ENCODE data around the gene PAEP. TPM values are rescaled to one million over a fixed set of nuclear protein-coding genes. Genes with fewer than 3 reads are reported as not detected.
"Not testable (repeated sequence)": the region's sequence is repeated elsewhere in the genome, so short reads cannot be mapped to it uniquely, and the experiment has no call there.

PAEP gene
- total RNA-seq, 1 donor from 2014 or later = not detected

DNA sequence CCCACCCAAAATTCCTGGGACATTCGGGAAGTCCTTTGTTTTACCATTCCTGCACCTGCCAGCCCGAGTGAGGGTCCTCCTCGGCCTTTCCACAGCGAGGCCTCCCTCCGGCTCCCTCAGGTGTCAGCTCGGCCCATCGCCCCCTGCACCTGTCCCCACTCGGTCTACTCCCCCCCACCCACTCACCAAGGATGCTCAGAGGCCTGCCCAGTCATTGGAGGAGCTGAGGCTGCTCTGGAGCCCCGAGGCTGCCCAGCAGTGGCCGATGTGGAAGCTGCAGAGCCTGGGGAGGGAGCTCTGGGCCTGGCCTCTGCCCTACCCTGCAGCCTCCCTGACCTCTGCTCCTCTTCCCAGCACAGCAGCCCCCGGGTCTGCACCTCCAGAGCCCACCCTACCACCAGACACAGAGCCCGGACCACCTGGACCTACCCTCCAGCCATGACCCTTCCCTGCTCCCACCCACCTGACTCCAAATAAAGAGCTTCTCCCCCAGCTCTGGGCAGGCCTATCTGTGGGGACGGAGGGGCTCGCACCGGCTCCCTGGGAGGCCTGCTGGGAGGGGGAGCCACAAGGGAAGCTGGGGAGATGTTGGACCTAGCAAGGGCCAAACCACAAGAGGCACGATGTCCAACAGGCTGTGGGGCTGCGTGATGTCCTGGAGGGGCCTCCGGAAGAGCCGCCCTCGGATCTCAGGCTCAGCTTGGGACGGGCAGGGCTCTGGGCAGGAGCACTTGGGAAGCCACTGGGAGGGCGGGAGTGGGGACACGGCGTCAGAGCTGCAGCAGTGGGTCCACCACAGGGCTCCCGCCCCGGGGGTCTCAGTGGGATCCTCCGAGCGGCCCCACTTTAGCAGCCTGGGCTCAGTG, 11.8 kb upstream of the PAEP start:
- intact Hi-C loops (cut with micrococcal nuclease) = not testable (repeated sequence)

DNA sequence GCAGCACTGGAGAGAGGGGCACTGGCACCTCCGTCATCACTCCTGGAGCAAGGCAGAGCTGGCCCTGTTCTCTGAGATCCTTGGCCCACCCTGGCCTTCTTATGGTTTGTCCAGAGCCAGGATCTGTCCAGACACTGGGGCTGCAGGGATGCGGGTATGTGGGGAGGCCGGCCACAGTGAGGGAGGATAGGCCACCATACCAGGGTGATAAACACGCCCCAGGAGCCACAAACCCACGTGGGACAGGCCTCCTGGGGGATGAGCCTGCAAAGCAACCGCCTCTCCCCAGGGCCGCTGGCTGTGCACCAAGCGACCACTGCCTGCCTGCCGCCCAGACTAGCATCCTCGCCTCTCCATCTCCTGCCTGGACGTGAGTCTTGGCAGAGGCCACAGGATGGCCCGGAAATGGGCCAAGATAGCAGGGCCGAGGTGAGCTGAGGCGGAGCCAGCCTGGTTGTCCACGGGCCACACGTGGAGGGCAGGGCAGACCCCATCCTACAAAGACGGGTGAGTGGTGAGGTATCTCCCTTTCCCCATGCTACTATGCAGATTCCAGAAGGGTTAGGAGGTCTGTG, 11.1 kb upstream of the PAEP start:
- intact Hi-C loops (cut with micrococcal nuclease) = no loop called here

DNA sequence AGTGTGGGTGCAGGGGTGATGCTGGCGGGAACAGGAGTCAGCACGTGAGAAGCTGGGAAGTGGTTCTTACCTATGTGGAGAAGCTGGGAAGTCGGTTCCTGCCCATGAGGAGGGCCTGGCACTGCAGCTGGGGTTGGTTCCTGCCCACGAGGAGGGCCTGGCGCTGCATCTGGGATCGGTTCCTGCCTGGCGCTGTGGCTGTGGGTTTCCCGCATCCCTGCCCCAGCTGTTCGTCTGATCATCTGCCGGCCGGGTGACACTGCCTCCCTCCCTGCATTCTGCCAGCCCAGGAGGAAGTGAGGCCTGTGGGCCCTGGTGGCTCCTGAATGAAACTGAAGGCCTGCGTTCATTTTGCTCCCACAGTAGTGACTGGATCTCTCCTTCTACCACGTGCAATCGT, 10.5 kb upstream of the PAEP start:
- intact Hi-C loops (cut with micrococcal nuclease) = no loop called here

DNA sequence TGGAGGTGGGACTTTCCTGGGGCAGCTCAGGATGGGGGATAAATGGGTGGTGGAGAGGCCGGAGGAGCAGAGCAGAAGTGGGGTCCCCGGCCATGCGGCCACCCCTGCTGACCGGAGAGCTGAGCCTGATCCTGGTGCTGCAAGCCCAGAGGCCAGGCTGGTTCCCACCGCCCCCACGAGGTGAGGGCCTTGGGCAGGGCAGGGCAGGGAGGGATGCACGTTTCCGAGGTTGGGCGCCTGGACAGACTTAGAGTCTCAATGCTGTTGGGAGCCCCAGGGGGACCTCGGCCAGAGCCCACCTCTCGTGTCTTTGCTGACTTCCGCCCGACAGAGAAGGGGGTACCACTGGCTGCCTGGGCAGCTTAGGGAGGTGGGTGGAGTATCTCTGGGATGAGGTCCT, 10.1 kb upstream of the PAEP start:
- intact Hi-C loops (cut with micrococcal nuclease) = no loop called here

DNA sequence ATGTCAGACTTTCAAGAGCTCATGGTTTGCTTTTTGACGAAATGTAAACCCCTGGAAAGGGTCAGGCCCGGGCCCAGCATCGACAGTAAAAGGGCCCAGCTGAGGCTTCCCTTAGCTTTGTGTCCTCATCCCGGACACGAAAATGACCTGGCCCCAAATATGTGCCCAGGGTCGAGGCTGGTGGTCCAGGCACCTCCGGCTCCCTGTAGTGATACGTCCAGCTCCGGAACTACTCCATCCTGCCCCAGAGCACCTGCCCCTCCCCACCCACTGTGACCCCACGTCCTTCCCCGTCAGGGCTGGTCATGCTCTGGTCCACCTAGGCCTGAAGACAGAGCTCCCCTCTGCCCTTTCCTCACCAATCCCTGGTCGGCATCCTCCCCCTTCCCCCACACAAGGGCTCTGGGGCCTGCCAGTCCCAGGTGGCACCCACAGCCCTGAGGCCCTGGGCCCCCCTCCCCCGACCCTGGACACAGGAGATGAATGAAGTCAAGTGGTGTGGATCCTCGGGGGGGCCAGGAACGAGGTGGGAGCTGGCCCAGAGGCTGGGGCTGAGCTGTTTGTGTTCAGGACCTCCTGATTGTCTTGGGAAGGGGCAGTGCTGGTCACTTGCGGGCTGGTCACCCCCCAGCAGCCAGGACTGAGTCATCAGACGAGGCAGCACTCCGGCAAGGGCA, 9.4 kb upstream of the PAEP start:
- intact Hi-C loops (cut with micrococcal nuclease) = no loop called here

DNA sequence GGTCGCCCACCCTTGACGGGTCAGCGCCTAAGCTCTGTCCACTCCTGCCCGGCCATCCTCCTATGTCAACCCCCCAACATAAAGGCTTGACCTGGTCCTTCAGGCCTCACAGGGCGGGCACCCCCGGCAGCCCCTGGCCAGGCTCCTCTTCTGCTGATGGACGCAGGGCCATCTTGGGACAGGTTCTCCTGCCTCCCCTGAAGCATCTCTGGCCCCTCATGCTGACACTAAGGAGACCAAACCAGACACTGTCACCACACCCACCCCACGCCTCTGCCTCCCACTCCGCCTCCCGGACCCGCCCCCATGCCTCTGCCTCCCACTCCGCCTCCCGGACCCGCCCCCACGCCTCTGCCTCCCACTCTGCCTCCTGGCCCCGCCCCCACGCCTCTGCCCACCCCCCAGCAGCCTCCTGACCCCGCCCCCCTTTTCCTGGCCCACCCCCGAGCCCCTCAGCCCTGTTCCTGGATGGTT, 8.8 kb upstream of the PAEP start:
- intact Hi-C loops (cut with micrococcal nuclease) = no loop called here

DNA sequence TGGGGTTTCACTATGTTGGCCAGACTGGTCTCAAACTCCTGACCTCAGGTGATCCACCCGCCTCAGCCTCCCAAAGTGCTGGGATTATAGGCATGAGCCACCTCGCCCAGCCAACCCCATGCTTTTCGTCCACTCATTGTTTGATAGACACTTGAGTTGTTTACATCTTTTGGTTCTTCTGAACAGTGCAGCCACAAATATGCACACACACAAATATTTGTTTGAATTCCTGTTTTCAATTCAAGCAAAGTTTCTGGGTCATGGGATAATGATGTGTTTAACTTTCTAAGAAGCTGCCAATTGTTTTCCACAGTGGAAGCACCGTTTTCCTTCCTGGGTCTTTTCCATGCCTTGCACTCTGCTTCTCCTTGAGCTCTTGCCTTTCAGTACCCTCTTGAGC, 6.8 kb upstream of the PAEP start:
- intact Hi-C loops (cut with micrococcal nuclease) = no loop called here

DNA sequence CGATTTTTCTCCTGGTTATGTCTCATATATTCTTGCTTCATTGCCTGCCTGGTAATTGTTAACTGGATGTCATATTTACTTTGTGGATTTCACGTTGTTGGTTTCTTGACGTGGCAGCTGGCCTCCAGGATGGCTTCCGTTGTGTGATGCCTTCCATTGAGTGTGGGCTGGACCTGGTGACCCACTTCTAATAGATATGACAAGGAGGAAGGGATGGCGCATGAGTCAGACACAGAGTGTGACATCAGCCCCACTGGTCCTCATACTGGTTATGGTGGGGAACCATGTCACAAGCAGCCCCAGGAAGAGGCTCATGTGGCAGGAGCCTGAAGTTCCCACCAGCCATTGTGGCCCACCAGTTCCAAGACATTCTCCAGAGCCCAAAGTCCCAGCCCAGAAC, 6.4 kb upstream of the PAEP start:
- intact Hi-C loops (cut with micrococcal nuclease) = no loop called here

DNA sequence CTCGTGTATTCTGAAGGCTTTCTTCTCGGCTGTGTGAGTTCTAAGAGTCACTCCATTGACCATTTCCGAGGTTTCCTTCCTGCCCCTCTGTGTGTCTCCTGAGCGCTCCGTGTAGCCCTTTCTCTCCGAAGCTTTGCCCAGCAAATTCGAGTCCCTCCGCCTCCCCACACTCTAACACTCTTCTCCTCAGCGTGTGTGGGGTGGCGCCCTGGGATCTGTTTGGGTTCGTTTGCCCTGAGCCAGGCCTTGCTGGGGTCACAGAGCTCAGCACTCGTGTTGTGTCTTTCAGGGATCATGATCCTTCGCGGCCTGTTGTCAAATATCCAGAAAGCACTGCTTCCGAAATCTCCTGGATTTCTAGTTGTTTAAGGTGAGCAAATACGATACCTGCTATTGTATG, 5.6 kb upstream of the PAEP start:
- intact Hi-C loops (cut with micrococcal nuclease) = no loop called here

DNA sequence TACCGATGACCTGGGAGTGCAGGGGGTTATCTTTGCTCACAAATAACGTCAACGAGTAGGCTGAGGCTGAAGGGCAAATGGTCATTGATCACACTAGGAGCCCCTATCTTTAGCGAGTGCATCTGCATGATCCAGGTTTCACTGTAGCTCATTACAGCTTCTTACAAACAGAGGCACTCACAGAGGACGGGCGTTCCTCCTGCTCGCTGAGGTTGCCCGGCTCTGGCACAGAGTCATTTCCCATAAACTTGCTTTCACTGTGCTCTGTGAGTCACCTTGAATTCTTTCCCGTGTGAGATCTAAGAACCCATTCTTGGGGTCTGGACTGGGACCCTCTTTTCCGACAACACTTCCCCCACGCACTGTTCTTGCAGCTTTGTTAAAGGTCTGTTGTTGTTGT, 1.9 kb upstream of the PAEP start:
- intact Hi-C loops (cut with micrococcal nuclease) = no loop called here

DNA sequence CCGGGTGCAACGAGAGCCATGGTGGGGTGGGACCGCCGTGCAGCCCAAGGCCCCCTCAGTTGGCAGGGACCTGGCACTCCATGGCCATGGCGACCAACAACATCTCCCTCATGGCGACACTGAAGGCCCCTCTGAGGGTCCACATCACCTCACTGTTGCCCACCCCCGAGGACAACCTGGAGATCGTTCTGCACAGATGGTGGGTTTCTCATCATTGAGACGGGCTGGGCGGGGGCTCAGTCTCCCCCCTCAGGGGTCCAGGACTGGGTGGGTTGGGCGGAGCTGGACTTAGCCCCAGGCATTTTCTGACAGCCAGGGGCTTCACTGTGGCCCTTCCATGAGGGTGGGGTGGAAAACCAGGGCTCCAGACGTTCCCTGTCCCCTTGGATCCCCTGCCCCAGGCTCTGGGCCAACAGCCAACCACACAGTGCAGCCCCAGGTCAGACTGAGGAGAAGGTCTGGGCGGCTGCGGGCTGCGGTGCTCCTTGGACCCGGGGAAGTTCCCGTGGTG, 734 bp downstream of the PAEP start:
- intact Hi-C loops (cut with micrococcal nuclease) = no loop called here

DNA sequence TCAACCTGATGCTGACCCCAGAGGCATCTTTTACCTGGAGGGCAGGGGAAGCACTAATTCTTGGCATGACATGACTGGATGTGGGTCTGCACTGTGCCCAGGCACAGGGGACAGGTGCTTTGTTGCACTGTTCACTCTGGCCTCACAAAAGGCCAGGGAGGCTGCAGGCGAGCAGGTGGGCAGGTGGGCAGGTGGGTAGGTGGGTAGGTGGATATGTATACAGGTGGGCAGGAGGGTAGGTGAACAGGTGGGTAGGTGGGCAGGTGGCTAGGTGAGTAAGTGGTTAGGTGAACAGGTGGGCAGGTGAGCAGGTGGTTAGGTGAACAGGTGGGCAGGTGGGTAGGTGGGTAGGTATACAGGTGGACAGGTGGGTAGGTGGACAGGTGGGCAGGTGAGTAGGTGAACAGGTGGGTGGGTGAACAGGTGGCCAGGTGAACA, 1.5 kb downstream of the PAEP start:
- intact Hi-C loops (cut with micrococcal nuclease) = no loop called here

DNA sequence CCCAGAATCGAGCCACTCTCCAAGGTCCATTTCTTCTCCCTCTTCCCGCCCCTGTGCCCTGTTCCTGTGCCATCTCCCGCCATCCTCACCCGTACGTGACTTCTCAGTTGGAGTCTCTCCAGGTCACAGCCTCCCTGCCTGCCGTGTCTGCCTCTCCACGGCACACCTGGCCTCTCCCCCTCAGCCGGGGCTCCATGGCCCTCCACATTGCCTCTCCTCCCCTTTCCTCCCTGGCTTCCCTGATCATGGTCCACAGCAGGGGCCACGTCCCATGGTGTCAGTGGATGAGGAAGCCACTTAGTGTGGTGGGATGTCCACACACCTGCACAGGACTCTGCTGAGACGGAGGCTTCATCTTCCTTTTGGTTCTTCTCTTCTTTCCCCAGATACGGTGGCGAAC, 2.3 kb downstream of the PAEP start:
- intact Hi-C loops (cut with micrococcal nuclease) = no loop called here

DNA sequence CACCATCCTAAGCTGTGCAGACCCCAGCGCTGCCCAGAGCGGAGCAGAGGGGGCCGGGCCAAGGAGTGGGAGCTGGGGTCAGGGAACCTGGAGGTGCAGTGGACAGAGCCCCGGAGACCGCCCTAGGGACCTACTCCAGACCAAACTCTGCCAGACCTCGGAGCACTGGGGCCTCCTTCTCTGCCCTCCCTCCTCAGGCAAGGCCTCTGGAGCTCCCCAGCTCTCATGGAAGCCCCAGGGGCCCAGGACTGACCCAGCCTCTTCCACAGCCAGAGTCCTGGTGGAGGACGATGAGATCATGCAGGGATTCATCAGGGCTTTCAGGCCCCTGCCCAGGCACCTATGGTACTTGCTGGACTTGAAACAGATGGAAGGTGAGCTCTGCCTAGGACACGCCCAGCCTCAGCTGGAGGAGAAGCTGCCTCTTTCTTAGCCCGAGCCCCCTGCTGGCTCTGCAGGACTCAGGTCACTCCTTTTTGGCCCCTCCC, 3.6 kb downstream of the PAEP start:
- intact Hi-C loops (cut with micrococcal nuclease) = no loop called here

DNA sequence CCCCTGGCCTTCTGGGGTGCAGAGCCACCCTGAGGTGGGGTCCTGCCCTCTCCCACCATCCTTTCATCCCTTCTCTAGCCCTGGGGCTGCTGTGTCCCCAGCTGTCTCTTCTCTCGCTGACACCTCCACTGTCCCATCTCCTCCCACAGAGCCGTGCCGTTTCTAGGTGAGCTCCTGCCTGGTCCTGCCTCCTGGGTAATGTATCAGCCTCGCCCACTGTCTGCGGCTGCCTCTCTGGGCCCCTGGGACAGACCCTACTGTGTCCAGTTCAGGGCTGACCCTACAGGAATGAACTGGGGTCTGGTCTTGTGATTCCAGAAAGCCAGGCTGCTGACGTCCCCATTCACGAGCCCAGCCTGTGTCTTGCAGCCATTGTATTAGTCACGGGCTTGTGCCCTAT, 4.1 kb downstream of the PAEP start:
- intact Hi-C loops (cut with micrococcal nuclease) = no loop called here

DNA sequence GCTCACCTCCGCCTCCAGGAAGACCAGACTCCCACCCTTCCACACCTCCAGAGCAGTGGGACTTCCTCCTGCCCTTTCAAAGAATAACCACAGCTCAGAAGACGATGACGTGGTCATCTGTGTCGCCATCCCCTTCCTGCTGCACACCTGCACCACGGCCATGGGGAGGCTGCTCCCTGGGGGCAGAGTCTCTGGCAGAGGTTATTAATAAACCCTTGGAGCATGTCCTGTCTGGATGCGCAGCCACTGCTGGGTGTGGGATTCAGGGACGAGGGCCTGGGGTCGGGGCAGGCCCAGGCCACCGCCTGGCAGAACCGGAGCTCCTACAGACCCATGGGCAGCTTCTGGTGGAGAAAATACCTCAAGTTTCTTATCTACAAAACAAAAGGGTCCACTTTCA, 5.0 kb downstream of the PAEP start:
- intact Hi-C loops (cut with micrococcal nuclease) = no loop called here

DNA sequence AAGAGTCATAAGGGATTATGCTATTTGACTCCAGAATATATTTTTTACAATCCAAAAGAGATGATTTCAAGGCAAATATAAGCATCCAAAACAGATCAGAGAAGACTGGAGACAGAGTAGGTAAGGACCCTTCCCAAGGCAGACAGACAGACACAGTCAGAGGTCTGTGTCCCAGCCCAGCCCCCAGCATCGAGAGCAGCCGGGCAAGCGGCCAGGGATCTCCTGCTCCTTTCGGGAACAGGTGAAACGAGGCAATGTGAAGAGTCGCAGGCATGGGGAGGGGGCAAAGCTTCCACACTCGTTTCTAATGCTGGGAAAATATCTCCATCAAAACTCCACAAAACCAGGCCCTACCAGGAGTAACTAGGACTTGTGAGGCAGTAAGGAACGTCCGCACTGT, 5.8 kb downstream of the PAEP start:
- intact Hi-C loops (cut with micrococcal nuclease) = no loop called here

DNA sequence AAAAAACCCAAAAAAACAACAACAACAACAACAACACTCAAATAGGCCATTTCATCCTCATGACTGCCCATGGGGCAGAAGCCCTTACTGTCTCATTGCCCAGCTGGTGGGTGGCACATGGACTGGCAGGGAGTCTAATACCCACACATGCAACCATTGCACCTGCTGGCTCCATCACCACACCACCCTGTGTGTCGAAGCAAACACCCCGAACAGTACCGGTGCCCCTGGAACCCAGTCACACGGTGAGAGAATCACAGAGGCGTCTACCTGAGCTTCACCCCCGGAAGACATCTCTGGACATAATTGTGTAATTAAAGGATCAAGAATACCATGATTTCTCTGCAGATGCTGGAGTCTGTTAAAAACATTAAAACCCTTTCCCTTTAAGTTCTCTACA, 6.5 kb downstream of the PAEP start:
- intact Hi-C loops (cut with micrococcal nuclease) = no loop called here

DNA sequence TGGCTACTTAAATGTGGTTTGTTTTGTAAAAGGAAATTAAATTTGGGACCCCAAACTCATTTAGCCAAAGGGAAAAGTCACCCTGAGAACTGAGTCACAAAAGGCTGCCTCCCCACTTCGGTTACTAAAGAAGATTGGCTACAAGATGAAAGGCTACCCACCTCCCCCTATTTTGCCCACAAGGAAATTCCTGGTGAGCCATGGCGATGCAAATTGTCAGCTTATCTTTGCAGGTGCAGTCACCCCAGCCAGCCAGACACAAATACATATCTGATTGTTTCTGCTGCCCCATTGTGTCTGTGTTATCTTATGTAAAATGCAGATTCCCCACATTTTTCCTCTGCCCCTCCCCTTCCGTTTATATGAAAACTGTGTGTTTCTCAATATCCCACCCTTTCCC, 8.9 kb downstream of the PAEP start:
- intact Hi-C loops (cut with micrococcal nuclease) = no loop called here

DNA sequence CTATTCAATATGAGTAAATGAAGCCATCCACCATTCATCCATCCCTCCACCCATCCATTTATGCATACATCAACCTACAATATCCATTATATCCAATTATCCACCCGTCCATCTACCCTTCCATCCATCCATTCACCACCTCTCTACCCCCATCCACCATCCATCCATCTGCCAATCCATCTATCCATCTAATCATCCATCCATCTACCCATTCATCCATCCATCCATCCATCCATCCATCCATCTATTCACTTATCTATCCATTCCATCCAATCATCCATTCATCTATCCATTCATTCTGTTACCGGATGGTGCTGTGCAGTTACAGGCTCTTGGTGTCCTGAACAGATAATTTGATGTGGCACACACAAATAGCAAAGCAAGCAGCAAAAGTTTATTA, 10.7 kb downstream of the PAEP start:
- intact Hi-C loops (cut with micrococcal nuclease) = no loop called here

DNA sequence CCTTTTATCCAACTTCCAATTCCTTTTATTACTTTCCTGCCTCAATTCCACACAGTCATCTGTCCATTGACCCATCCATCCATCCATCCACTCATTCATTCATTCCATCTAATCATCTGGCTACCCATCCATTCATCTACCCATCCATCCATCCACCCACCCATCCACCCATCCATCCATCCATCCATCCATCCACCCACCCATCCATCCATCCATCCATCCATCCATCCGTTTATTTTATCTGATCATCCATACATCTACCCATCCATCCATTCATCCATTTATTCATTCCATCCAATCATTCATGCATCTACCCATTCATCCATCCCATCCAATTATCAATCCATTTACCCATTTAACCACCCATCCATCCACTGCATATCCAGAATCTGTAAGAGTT, 11.6 kb downstream of the PAEP start:
- intact Hi-C loops (cut with micrococcal nuclease) = no loop called here

DNA sequence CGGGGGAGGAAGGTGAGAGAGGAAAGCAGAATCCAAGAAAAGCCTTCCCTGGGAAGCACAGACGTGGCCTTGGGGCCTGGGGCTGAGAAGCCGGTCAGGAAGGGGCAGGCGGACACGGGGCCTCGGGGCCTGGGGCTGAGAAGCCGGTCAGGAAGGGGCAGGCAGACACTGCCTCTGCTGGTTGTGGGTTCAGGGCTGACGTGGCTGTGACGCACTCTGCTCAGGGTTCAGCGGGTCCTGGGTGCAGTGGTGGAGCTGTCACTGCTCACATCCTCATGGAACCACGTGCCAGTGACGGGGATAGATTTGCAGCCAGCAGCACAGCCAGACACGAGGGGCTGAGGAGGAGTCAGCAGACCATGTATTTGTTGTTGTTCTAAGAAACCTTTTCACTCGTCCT, 12.8 kb downstream of the PAEP start:
- intact Hi-C loops (cut with micrococcal nuclease) = no loop called here

Measured in T-helper 1 cell treated with Interleukin-12 subunit alpha and Interleukin-12 subunit beta and Interleukin-4 antibody, amounts not matched to agents 30 ng/mL and 1 ng/mL, for 36 hours (primary cell).